OCI-LY7 (cell line): ENCODE results near the gene CT55. TPM values are rescaled to one million over a fixed set of nuclear protein-coding genes. Genes with fewer than 3 reads are reported as not detected.
"Not testable (repeated sequence)": the region's sequence is repeated elsewhere in the genome, so short reads cannot be mapped to it uniquely, and the experiment has no call there.

Experiments
- BruUV-seq: library from RNA; stranded (reverse); fragments of 400-500 nt; replicated peaks from 2 replicates; lab custom pipeline; 2021; lab: Mats Ljungman, UMichigan
- CTCF ChIA-PET: fragments of 300-600 bp; sonication (Branson Sonifier 250); formaldehyde crosslinking; loops from one replicate; lab custom pipeline; 2022; ENCODE audit warnings: antibody characterized with exemption; ENCODE audit not compliant: unreplicated experiment; lab: Charles Lee
- POLR2A ChIA-PET: fragments of 300-600 bp; sonication (Branson Sonifier 250); formaldehyde crosslinking; loops from one replicate; lab custom pipeline; 2022; ENCODE audit warnings: antibody characterized with exemption; lab: Charles Lee
- DNase-seq: peaks from one replicate; pipeline ENCODE4 v3.0.0-alpha.2; 2015; ENCODE audit warnings: low spot score
- H2AFZ ChIP-seq: fragments of 200-600 bp; sonication (generic), shearing (Covaris generic); 2 replicates; pipeline ENCODE4 v1.6.1; 2014; ENCODE audit warnings: mild to moderate bottlenecking, antibody characterized with exemption, low read length, moderate library complexity
- H3K27ac ChIP-seq: fragments of 200-600 bp; sonication (generic); 2 replicates; pipeline ENCODE4 v1.5.1; 2014; ENCODE audit warnings: mixed run types, low read depth, mild to moderate bottlenecking, moderate library complexity, low read length, inconsistent platforms; ENCODE audit not compliant: poor library complexity, severe bottlenecking
- H3K36me3 ChIP-seq: fragments of 200-600 bp; sonication (generic); 2 replicates; pipeline ENCODE4 v1.6.1; 2014; ENCODE audit warnings: mild to moderate bottlenecking, antibody characterized with exemption, low read length, moderate library complexity, mixed read lengths; ENCODE audit not compliant: insufficient read depth
- H3K4me1 ChIP-seq: fragments of 200-600 bp; sonication (generic); 2 replicates; pipeline ENCODE4 v1.5.1; 2014; ENCODE audit warnings: mild to moderate bottlenecking, low read length; ENCODE audit not compliant: insufficient read depth, poor library complexity, severe bottlenecking
- H3K4me2 ChIP-seq: fragments of 200-600 bp; sonication (generic); 2 replicates; pipeline ENCODE4 v1.6.1; 2014; ENCODE audit warnings: mild to moderate bottlenecking, low read length
- H3K4me3 ChIP-seq: fragments of 200-600 bp; sonication (generic); 2 replicates; pipeline ENCODE4 v1.5.1; 2014; ENCODE audit warnings: mild to moderate bottlenecking, low read depth, low read length; ENCODE audit not compliant: poor library complexity, severe bottlenecking
- H3K79me2 ChIP-seq: fragments of 200-600 bp; sonication (generic); 2 replicates; pipeline ENCODE4 v1.6.1; 2016; ENCODE audit warnings: low read depth, mild to moderate bottlenecking, low read length, moderate library complexity, mixed read lengths; ENCODE audit not compliant: insufficient read depth
- H3K9me2 ChIP-seq: fragments of 200-600 bp; sonication (generic); 2 replicates; pipeline ENCODE4 v1.6.1; 2016; ENCODE audit warnings: mild to moderate bottlenecking, low read length, mixed read lengths; ENCODE audit not compliant: insufficient read depth
- H3K9me3 ChIP-seq: fragments of 200-600 bp; sonication (generic); 2 replicates; pipeline ENCODE4 v1.6.1; 2014; ENCODE audit warnings: mild to moderate bottlenecking, mixed run types, low read length, mixed read lengths
- H4K20me1 ChIP-seq: fragments of 200-600 bp; sonication (generic); 2 replicates; pipeline ENCODE4 v1.6.1; 2014; ENCODE audit warnings: mild to moderate bottlenecking, antibody characterized with exemption, low read length, moderate library complexity, mixed read lengths; ENCODE audit not compliant: insufficient read depth
- EZH2phosphoT487 ChIP-seq: fragments of 200-600 bp; sonication (generic); IDR thresholded peaks from 2 replicates; pipeline ENCODE4 v1.6.1; 2018; ENCODE audit warnings: low read depth, borderline replicate concordance, mild to moderate bottlenecking, mixed run types, antibody characterized with exemption, low read length, moderate library complexity, mixed read lengths
- intact Hi-C: fragments of 100-400 bp; cut with micrococcal nuclease; formaldehyde crosslinking; loops from one replicate; pipeline ENCODE4 v1.10.0; 2022; ENCODE audit not compliant: unreplicated experiment
- total RNA-seq, 2 experiments: library from RNA; depleted of rRNA in 1 of 2; stranded (reverse); fragments of >200 nt in 1 of 2; shearing (Covaris generic) in 1 of 2; gene quantifications; 2 replicates each; pipeline ENCODE4 v1.2.3, GENCODE V29; 2014 to 2022
- TF ChIP-seq, protein P1 (sequence below): fragments of 200-600 bp; sonication (generic); conservative IDR thresholded peaks from 2 replicates; pipeline ENCODE4 v1.5.1; 2014; ENCODE audit warnings: mild to moderate bottlenecking, antibody characterized with exemption, low read length, moderate library complexity, mixed read lengths

The CT55 gene
- total RNA-seq, 2 experiments from 2014 or later = not detected

DNA sequence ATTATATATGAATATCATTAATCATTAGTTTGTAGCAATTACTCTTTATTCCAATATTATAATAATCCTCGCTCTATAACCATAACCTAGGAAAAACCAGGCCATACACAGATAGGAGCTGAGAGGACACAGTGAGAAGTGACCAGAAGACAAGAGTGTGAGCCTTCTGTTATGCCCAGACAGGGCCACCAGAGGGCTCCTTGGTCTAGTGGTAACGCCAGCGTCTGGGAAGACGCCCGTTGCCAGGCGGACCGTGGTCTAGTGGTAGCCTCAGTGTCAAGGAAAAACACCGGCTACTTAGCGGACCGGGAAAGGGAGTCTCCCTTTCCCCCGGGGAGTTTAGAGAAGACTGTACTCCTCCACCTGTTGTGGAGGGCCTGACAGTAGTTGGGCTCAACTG lies 35.2 kb upstream of the CT55 start:
- not testable (repeated sequence) for BruUV-seq, H4K20me1 ChIP-seq, H3K4me3 ChIP-seq

DNA sequence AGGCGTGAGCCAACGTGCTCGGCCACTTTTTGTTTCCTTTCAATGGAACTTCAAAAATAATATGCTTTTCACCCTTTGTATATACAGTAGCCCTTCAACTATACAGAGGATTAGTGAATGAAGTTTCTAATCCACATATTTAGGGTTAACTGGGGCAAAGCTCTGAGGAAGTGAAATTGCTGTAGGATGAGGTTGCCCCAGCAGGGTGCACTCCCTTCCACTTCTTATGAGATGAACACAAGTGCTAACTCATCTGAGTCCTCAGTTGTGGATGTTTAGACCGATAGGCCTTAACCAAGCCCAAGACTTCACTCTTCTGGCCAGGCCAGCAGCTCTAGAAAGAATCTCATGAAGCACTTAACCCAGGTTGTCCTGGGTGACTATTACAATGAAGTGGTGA lies 29.1 kb upstream of the CT55 start:
- CTCF ChIA-PET = no interaction called here
- BruUV-seq = no TSS peak
- Histone ChIP-seq H3K79me2 (no peaks in the 10 kb centered on the region), H4K20me1 (no peaks in the 10 kb centered on the region), H3K9me3 (no peaks in the 10 kb centered on the region), H3K4me2 (no peak overlapping the region), H3K36me3 (no peaks in the 10 kb centered on the region), H3K9me2 (no peaks in the 10 kb centered on the region), H3K27ac (no peak overlapping the region), H3K4me1 (no peaks in the 10 kb centered on the region), H2AFZ (no peak overlapping the region), H3K4me3 (no peak overlapping the region)
- POLR2A ChIA-PET = no interaction called here
- TF ChIP-seq, protein P1, sequence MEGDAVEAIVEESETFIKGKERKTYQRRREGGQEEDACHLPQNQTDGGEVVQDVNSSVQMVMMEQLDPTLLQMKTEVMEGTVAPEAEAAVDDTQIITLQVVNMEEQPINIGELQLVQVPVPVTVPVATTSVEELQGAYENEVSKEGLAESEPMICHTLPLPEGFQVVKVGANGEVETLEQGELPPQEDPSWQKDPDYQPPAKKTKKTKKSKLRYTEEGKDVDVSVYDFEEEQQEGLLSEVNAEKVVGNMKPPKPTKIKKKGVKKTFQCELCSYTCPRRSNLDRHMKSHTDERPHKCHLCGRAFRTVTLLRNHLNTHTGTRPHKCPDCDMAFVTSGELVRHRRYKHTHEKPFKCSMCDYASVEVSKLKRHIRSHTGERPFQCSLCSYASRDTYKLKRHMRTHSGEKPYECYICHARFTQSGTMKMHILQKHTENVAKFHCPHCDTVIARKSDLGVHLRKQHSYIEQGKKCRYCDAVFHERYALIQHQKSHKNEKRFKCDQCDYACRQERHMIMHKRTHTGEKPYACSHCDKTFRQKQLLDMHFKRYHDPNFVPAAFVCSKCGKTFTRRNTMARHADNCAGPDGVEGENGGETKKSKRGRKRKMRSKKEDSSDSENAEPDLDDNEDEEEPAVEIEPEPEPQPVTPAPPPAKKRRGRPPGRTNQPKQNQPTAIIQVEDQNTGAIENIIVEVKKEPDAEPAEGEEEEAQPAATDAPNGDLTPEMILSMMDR = no peak
- no peak for TF ChIP-seq EZH2phosphoT487
- DNase-seq = no peak
- intact Hi-C loops = no loop called here

More for the DNA sequence above, 35.2 kb upstream of the CT55 start:
- H2AFZ ChIP-seq, POLR2A ChIA-PET, H3K36me3 ChIP-seq, H3K4me1 ChIP-seq, H3K27ac ChIP-seq, intact Hi-C loops, H3K9me2 ChIP-seq, CTCF ChIA-PET, H3K4me2 ChIP-seq, DNase-seq, H3K9me3 ChIP-seq, H3K79me2 ChIP-seq: not testable (repeated sequence)
- TF ChIP-seq, protein P1 = peak; percentile 31; the same call in 1 of the 2 replicates

DNA sequence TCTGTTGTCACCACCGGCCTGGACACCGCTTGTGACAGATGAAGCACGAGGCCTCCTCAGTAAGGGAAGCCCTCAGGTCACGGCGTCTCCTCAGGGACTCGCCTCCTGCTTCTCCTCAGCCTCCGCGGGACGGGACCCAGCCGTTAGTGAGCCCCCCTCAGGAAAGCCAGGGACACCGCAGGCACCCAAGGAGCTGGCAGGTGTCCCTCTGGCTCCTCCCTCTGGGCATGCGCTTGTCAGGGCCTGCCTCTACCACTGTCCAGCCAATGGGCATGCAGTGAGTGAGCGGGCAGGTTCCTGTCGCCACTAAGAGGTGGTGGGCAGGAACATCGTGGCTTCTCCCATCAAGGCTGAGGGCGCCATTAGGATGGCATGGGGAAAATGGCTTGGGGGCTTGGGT lies 23.5 kb upstream of the CT55 start:
- no peaks in the 10 kb centered on the region for H4K20me1 ChIP-seq
- no peaks in the 10 kb centered on the region for H3K36me3 ChIP-seq
- H3K9me3 ChIP-seq = no peaks in the 10 kb centered on the region
- intact Hi-C loops = no loop called here
- BruUV-seq = no TSS peak
- H3K4me2 ChIP-seq = no peak overlapping the region
- TF ChIP-seq, protein P1 = no peak
- no peak for TF ChIP-seq EZH2phosphoT487
- H3K27ac ChIP-seq = no peak overlapping the region
- no peaks in the 10 kb centered on the region for H3K79me2 ChIP-seq
- H3K4me1 ChIP-seq = no peaks in the 10 kb centered on the region
- H3K9me2 ChIP-seq = no peaks in the 10 kb centered on the region
- POLR2A ChIA-PET = no interaction called here
- no peak overlapping the region for H3K4me3 ChIP-seq
- CTCF ChIA-PET = no interaction called here
- H2AFZ ChIP-seq = no peak overlapping the region
- no peak for DNase-seq
